NCI-H345 (cell line): ENCODE data around the gene CLEC4G.
"Not testable (repeated sequence)": the region's sequence is repeated elsewhere in the genome, so short reads cannot be mapped to it uniquely, and the experiment has no call there.

Source experiments
- DNase-seq: peaks from one replicate; lab custom pipeline; 2025; lab: John Stamatoyannopoulos, UW

The CLEC4G gene, protein sequence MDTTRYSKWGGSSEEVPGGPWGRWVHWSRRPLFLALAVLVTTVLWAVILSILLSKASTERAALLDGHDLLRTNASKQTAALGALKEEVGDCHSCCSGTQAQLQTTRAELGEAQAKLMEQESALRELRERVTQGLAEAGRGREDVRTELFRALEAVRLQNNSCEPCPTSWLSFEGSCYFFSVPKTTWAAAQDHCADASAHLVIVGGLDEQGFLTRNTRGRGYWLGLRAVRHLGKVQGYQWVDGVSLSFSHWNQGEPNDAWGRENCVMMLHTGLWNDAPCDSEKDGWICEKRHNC

DNA sequence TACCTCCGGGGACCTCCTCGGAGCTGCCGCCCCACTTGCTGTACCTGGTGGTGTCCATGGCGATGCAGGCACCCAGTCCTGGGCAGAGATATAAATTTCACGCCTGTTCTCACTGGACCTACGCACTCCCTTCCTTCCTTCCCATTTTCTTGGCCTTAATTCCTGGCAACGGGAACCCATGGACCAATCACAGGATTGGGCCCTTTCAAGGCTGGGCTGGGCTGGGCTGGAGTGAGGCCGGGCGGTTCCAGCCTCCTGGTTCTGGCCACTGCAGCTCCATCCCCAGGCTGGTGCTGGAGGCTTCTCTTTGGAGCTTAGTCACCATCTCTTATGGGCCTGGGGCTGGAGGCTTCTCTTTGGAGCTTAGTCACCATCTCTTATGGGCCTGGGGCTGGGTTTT lies at the start of gene CLEC4G:
Gene CLEC4G (minus strand): TSS at position 66 of the 400 bp plus-strand sequence. CDS start 8 bp downstream, at position 58.
- DNase-seq = no peak

DNA sequence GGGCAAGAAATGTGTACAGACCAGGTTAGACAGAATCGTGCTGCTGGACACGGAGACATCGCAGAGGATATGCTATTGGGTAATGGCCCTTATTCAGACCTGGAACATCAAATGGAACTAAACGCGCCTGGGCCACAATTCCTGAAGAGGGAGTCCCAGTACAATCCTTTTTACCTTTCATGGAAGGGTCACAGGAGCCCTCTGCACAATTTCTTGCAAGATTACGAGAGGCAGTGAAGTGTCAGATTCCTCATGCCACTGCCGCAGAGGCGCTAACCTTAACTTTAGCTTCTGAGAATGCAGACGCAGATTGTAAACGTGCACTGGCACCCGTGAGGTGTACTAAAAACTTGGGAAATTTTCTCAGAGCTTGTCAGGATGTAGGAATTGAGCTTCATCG lies 49.2 kb upstream of the CLEC4G start:
- DNase-seq = no peak

DNA sequence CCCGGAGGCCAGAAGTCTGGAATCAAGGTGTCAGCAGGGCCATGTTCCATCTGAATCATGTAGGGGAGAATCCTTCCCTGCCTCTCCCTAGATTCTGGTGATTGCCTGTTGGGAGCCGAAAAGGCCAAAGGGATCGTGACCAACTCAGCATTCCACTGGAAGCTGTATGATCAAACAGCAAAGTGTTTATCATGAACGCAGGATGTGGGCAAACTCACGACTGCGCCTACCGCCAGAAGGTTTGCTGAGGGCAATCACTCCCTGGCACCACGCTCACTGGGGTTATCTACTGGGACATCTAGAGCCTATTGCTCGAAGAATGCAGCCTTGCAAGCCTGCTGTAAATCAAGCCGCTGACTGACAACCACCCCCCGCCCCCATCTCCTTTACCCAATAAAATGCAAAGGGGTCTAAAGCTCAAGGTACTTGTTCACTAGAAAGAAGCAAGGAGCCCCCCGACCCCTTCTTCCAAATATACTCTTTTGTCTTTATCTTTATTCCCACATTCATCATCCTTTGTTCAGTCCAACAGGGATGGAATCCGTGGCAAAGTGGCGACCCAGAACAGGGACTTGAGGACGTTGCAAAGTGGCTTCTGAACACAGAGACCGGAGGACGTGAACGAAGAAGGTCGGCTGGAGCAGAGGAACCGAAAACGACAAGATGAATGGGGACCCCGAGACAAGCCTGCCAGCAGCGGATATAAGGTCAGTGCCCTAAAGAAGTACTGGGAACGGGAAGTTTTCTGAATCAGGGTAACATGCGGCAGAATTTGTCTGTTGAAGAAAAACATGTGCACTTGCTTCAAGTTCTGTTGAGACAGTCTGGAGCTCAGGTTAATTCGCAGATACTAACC lies 47.9 kb upstream of the CLEC4G start:
- no peak for DNase-seq

DNA sequence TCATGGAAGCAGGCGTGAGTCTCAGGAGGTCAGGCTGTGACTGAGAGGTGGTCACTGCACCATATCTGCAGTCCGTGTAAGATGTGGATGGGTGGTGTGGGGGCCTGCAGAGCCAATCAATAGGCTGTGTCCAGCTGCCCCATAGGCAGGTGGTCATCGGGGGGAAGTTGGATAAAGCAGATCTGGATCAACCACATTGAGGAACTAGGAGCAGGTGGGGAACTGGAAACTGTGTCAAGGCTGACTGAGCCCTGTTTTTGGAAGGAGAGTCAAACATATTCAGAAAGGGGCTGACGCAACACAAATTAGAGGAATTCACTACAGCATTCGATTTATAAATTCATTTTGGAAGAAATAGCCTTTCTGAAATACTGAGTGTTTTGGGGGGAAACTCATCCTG lies 46.2 kb upstream of the CLEC4G start:
- DNase-seq = no peak

DNA sequence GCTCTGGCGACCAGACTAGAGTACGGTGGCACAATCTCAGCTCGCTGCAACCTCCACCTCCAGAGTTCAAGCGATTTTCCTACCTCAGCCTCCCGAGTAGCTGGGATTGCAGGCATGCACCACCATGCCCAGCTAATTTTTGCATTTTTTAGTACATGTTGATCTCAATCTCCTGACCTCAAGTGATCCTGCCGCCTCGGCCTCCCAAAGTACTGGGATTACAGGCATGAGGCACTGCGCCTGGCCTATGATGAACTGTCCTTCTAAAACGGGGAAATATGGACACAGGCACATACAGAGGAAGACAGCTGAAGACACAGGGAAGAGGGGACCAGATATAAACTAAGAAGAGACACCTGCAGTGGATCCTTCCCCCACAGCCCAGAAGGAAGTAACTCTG lies 43.9 kb upstream of the CLEC4G start:
- DNase-seq = no peak

DNA sequence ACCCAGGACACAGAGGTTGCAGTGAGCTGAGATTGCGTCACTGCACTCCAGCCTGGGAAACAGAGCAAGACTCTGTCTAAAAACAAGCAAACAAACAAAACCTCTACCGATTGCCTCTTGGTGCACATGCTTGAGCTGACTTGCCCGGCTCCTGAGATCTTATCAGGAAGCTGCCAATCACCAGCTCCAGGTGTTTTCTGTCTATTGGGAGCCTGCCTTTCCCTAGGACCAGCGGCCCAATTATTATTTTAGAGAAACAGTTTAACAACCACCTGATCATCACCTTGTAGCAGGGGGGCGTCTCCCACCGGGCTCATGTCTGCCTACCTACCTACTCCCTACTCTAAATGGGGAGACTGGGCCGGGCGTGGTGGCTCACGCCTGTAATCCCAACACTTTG lies 41.9 kb upstream of the CLEC4G start:
- DNase-seq = no peak

DNA sequence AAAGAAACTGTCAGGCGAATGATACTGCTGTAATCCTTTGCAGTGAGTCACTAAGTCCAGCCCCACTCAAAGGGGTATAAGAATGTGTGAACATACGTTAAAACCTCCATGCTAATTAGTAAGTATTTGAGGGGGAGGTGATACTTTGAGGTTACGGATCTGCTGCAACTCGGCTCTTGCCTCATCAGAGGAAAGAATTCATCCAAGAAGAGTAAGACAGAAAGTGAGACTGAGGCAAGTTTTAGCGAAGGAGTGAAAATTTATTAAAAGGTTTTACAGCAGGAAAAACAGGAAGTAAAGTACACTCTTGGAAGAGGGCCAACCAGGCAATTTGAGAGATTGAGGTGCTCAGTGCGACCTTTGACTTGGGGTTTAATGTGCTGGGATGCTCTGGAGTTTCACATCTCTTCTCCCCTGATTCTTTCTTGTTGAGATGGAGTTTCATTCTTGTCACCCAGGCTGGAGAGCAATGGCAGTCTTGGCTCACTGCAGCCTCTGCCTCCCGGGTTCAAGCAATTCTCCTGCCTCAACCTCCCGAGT lies 40.9 kb upstream of the CLEC4G start:
- no peak for DNase-seq

DNA sequence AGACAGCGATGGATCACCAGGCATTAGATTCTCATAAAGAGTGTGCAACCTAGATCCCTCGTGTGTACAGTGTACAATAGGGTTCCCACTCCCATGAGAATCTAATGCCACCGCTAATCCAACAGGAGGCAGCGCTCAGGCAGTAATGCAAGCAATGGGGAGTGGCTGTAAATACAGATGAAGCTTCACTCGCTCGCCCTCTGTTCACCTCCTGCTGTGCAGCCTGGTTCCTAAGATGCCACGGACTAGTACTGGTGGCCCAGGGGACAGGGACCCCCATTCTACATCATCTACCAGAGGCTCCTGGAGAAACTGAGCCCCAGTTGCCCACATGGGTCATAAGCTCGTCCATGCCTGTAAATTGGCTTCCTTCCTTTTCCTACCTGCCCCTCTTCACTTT lies 39.2 kb upstream of the CLEC4G start:
- DNase-seq = no peak

DNA sequence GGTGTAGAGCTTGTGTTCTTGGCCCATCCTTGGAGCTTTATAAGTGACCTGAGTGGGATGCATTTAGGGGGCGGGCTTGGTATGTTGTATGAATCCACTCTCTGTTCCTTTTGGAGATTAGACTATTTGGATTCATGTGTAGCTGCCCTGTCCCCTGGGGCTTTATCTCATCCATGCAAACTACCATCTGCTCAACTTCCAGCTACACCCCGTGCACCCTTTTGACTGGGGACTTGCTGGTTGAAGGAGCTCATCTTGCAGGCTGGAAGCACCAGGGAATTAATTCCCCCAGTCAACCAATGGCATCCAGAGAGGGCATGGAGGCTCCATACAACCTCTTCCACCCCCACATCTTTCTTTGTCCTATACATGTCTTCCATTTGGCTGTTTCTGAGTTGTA lies 37.3 kb upstream of the CLEC4G start:
- DNase-seq = no peak

DNA sequence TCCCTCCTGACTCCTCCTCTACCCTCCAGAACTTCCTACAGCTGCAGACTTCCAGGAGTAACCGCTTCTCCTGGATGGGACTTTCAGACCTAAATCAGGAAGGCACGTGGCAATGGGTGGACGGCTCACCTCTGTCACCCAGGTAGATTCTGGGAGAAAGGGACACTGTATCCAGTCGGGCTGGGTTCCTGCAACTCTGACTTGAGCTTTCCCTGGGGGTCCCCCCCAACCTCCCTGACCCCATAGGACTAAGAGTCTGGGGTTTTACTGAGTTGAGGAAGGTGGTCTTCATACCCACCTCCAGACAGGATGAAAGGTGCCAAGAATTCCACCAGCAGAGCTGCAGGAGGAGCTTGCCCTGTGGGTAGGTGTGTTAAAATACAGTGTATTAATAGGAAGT lies 35.6 kb upstream of the CLEC4G start:
- no peak for DNase-seq

DNA sequence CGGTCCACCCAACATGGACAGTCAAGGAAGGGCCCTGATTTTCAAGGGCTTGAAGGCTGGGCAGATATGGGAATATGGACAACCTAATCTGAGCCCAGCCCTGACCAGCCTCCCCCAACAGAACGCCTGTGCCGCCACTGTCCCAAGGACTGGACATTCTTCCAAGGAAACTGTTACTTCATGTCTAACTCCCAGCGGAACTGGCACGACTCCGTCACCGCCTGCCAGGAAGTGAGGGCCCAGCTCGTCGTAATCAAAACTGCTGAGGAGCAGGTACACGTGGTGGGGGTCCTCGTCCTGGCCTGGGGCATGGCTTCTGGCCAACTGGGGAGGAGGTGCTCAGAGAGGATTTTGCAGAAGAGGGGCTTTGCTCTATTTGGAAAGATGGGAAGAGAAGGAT lies 34.6 kb upstream of the CLEC4G start:
- no peak for DNase-seq

DNA sequence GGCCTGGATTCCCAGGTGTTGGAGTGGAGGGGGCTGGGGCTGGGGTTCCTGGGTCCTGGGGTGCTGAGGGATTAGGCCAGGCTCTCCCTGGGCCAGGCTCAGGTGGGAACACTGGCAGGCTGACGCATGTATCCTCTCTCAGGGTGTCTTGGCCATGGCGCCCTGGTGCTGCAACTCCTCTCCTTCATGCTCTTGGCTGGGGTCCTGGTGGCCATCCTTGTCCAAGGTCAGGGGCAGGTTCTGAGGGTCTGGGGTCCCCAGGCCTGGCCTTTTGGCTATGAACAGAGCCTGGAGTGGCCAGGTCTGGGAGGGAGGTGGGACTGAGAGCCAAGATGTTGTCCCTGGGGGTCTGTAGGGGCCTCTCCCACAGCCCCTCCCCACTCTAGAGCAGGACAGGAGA lies 33.1 kb upstream of the CLEC4G start:
- not testable (repeated sequence) for DNase-seq

DNA sequence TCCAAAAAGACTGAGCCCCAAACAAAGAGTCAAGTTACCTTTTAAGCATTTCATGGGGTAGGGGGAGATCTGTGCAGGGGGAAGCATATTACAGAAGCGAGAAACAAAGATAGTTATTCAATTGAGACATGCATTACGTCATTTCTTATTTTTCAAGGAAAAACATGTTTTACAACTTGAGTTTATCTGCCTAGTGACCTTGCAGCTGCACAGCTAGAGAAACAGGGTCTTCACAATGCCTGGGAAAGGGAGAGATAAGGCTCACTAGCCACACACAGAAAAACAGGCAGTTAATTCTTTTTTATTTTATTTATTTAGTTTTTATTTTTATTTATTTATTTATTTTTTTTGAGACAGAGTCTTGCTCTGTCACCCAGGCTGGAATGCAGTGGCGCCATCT lies 32.2 kb upstream of the CLEC4G start:
- not testable (repeated sequence) for DNase-seq

DNA sequence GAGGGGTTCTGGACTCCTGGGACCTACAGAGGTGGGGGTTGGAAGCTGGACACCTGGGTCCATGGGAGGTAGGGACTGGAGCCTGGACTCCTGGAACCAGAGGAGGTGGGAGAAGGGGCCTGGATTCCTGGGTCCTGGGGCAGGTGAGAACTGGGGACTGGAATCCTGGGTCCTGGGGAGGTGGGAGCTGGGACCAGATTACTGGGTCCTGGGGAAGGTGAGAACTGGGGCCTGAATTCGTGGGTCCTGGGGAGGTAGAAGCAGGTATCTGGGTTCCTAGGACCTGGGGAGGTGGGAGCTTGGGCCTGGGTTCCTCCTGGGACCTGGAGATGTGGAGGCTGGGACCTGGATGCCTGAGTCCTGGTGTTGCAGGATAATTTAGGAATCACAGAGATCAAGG lies 31.8 kb upstream of the CLEC4G start:
- DNase-seq = no peak

DNA sequence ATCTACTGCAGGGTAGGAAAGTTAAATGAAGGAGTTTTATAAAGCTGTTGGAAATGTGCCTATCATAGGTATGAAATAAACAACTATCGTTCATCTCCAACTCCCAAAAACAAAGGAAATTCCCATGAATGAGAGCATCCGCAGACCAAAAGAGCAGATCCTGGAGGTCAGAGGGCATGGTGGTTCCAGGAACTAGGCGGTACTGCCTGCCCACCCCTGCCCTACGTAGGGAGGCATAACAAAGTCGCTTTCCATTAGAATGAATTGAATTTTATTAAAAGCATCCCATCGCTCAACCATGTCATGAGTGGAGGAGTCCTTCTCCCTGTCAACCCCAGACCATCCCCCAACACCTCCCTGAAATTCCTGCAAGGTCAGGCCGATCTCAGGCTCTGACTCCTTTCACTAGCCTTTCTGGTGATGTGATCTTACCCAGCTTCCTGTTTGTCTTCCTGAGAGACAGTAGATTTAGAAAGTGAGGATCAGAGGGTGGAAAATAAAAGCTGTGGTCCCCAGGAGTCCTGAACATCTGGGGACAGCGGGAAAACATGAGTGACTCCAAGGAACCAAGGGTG lies 30.9 kb upstream of the CLEC4G start, which contains the start of gene CLEC4M:
Gene CLEC4M (plus strand): TSS at position 525 of the 575 bp plus-strand sequence. CDS start 24 bp downstream, at position 549.
- DNase-seq = no peak

DNA sequence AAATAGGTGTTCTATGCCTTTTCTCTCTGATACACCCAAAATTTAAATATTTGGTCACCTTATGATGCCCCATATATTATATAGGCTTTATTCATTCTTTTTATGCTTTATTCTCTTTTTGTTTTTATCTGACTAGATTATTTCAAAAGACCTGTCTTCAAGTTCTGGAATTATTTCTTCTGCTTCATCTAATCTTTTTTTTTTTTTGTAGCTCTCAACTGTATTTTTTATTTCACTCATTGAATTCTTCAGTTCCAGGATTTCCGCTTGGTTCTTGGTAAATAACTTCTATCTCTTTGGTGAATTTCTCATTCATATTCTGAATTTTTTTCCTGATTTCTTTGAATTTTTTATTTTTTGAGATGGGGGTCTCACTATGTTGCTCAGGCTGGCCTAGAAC lies 27.2 kb upstream of the CLEC4G start:
- DNase-seq = no peak

DNA sequence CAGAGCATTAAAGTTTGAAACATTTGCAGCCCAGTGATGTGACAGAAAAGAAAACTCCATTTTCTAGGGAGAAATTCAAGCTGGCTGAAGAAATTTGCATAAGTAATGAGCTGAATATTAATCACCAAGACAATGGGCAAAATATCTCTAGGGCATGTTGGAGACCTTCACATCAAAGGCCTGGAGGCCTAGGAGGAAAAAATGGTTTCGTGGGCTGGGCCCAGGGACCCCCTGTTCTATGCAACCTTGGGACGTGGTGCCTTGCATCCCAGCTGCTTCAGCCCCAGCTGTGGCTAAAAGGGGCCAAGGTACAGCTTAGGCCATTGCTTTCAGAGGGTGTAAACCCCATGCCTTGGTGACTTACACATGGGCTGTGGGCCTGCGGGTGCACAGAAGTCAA lies 25.4 kb upstream of the CLEC4G start:
- no peak for DNase-seq

DNA sequence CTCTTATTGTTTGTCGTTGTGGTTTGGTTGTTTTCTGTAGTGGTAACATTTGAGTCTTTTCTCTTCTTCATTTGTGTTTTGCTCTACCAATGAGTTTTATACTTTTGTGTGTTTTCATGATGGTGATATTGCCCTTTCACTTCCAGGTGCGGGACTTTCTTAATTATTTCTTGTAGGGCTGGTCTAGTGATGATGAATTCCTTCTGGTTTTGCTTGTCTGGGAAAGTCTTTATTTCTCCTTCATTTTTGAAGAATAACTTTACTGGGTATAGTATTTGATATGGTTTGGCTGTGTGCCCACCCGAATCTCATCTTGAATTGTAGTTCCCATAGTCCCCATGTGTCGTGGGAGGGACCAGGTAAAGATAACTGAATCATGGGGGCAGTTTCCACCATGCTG lies 24.3 kb upstream of the CLEC4G start:
- DNase-seq = no peak

DNA sequence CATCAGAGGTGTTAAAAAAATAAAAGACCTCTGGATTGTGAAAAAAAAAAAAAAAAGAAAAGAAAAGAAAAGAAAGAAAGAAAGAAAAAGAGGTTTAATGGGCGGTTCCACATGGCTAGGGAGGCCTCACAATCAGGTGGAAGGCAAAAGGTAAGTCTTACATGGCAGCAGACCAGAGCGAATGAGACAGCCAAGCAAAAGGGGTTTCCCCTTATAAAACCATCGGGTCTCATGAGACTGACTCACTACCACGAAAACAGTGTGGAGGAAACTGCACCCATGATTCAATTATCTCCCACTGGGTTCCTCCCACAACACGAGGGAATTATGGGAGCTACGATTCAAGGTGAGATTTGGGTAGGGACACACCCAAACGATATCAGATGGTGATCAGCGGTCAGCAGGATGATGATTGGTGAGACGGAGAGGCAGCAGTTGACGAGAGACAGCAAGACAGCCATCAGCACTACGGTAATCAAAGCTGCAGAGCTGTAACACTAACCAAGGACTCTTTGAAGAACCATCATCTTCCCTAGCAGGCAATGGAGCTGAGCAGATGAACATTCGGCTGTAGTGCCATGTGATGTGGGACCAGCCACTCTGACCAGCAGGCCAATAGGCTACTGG lies 19.4 kb upstream of the CLEC4G start:
- DNase-seq = no peak

DNA sequence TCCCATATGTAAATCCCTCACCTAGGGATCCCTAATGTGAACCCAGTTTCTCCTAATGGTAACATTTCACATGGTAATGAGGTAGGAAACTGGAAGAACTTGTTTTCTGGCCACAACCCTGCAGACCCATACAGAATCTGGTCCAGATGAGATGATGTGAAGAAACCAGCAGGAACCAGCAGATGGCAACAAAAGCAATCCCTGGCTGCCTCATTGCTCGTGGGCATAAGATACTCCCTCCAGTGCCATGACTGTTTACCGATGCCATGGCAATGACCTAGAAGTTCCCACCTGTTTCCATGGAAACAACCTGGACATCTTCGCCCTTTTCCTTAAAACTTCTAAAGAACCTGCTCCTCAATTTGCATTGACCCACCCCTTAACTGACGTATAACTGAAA lies 16.8 kb upstream of the CLEC4G start:
- no peak for DNase-seq

DNA sequence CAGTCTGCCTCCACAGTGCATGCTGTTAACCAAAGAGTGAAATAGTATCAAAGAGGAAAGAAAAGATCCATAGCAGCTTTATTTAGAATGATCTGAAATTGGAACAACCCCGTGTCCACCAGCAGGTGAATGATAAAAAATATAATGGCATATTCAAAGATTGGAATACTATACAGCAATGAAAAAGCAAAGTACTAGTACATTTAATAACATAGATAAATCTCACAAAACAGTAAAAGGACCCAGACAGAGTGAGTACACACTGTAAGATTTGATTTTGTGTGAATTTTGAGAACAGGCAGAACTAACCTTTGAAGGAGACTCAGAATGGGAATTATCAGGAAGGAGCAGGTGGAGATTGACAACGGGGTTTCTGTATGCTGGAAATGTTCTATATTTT lies 16.3 kb upstream of the CLEC4G start:
- DNase-seq = no peak
